C1 segment of cervical spinal cord (tissue), 14 donors: ENCODE measurements around the gene DDAH2.
"Not testable (repeated sequence)": the region's sequence is repeated elsewhere in the genome, so short reads cannot be mapped to it uniquely, and the experiment has no call there.

Experiments
- DNase-seq, 14 donors: peaks; one replicate each; lab custom pipeline; 2025; lab: John Stamatoyannopoulos, UW

DDAH2 gene

GRCh38 chr6:31713991-31714684 lies 15.0 kb downstream of the DDAH2 start:
- DNase-seq, result no peak

GRCh38 chr6:31713465-31713864 lies 15.6 kb downstream of the DDAH2 start:
- DNase-seq, result no peak

GRCh38 chr6:31712296-31712695 lies 16.8 kb downstream of the DDAH2 start:
- DNase-seq, result no peak

- DNase-seq, result no peak
Observed at GRCh38 chr6:31711233-31711632, 17.9 kb downstream of the DDAH2 start.

GRCh38 chr6:31710523-31711219 lies 18.4 kb downstream of the DDAH2 start:
- DNase-seq, result no peak

- DNase-seq, result not testable (repeated sequence)
Observed at GRCh38 chr6:31709157-31709556, 19.9 kb downstream of the DDAH2 start.

- no peak for DNase-seq
Observed at GRCh38 chr6:31708224-31708623, 20.9 kb downstream of the DDAH2 start.

- no peak for DNase-seq
Observed at GRCh38 chr6:31707701-31708100, 21.4 kb downstream of the DDAH2 start.

GRCh38 chr6:31706599-31706998 lies 22.5 kb downstream of the DDAH2 start, which contains the start of gene LY6G6F:
TSS of gene LY6G6F (plus strand) at chr6:31706866. CDS start at chr6:31706907, 41 bp downstream.
- DNase-seq, result no peak

GRCh38 chr6:31705931-31706330 lies 23.2 kb downstream of the DDAH2 start:
- DNase-seq, result no peak

- peak; percentile 79 to 99 (median 94) for DNase-seq
Observed at GRCh38 chr6:31702819-31703716, 26.0 kb downstream of the DDAH2 start, which contains the start of gene ABHD16A. TSS of gene ABHD16A (minus strand) at chr6:31703324. CDS start at chr6:31703281, 43 bp downstream.

GRCh38 chr6:31702405-31702818 lies 26.7 kb downstream of the DDAH2 start:
- DNase-seq, result no peak

- DNase-seq, result peak in 1 of 14 donors; percentile 12
Observed at GRCh38 chr6:31701666-31702404, 27.3 kb downstream of the DDAH2 start.

- no peak for DNase-seq
Observed at GRCh38 chr6:31700740-31701401, 28.2 kb downstream of the DDAH2 start.

- no peak for DNase-seq
Observed at GRCh38 chr6:31697555-31697954, 31.5 kb downstream of the DDAH2 start.

GRCh38 chr6:31693535-31693934 lies 35.6 kb downstream of the DDAH2 start:
- no peak for DNase-seq

- no peak for DNase-seq
Observed at GRCh38 chr6:31692886-31693285, 36.2 kb downstream of the DDAH2 start.

GRCh38 chr6:31692353-31692752 lies 36.7 kb downstream of the DDAH2 start:
- no peak for DNase-seq

- DNase-seq, result no peak
Observed at GRCh38 chr6:31691564-31692108, 37.5 kb downstream of the DDAH2 start.

GRCh38 chr6:31691078-31691463 lies 38.0 kb downstream of the DDAH2 start:
- no peak for DNase-seq
